GM21576 (cell line): ENCODE data around the gene HLA-C.
"Not testable (repeated sequence)": the region's sequence is repeated elsewhere in the genome, so short reads cannot be mapped to it uniquely, and the experiment has no call there.

Source experiments
- ATAC-seq: cut with Tn5 transposase; IDR thresholded peaks from one replicate; pipeline ENCODE4 v1.9.1; 2021; ENCODE audit warnings: mild to moderate bottlenecking, moderate library complexity; ENCODE audit not compliant: unreplicated experiment

Gene HLA-C

GRCh38 chr6:31271641-31272357 is at the start of gene HLA-C:
TSS of gene HLA-C (minus strand) at chr6:31272092. CDS start at chr6:31272071, 21 bp downstream.
- peak; percentile 77 for ATAC-seq

- ATAC-seq, result no peak
These were observed 49.3 kb upstream of the HLA-C start for GRCh38 chr6:31321005-31321707.

DNA sequence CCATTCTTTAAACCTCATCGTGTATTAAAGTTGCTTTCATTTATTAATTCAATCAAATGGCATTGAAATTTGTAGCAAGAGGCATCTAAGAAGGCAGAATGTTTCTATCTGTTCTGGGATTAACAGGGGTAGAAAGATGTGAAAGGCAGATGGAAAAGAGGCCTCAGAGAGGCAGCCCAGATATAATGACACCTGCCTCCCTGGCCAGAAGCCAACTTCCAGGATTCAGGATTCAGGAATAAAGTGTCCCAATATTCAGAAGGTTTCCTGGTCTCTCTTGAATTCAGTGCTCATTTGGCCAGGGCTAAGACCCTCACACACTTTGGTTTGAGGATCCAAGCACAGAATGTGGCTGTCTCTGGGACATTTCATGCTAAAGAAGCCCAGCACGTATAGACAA is 45.1 kb upstream of the HLA-C start:
- ATAC-seq, result no peak

- ATAC-seq, result no peak
These were observed 37.7 kb upstream of the HLA-C start for GRCh38 chr6:31309641-31310040.

- no peak for ATAC-seq
These were observed 36.9 kb upstream of the HLA-C start for GRCh38 chr6:31308845-31309175.

- ATAC-seq, result no peak
These were observed 36.4 kb upstream of the HLA-C start for GRCh38 chr6:31308050-31308844.

DNA sequence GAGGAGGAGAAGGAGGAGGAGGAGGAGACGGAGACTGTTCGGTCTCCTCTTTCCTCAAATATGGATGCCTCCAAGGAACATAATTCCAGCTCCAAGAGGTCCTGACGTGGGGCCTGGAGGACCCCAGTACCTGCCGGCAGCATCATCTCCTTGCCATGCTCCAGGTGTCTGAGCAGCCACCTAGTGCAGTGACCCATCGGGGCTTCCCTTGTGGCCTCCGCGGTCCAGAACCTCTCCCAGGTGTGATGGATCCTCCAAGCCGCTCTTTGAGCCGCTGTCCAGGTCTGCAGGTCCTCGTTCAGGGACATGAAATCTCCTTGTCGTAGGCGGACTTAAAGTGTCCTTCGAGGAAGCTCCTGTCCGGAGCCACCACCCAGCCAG is 35.8 kb upstream of the HLA-C start:
- no peak for ATAC-seq

- no peak for ATAC-seq
These were observed 33.9 kb upstream of the HLA-C start for GRCh38 chr6:31305703-31306219.

- ATAC-seq, result no peak
These were observed 32.8 kb upstream of the HLA-C start for GRCh38 chr6:31304683-31305082.

DNA sequence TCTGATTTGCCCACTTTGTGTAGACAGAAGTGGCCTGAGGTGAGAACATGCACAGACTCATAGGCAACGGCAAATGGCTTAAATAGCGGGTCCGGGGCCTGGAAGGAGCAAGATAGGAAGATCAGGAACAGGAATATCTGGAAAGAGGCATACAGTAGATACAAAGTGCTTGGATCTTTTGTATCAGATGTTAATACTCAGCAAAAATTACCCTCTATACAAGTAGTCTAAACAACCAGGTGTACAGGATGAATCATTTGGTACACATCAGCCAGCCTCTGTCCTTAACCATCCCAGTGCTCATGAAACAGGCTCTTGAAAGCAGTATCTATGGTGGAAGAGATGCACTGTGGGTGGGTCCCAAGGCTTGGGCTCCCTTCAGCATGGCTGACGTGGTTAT is 28.9 kb upstream of the HLA-C start:
- no peak for ATAC-seq

- no peak for ATAC-seq
These were observed 28.1 kb upstream of the HLA-C start for GRCh38 chr6:31299947-31300346.

- no peak for ATAC-seq
These were observed 27.6 kb upstream of the HLA-C start for GRCh38 chr6:31299511-31299910.

GRCh38 chr6:31294056-31294455 is 22.2 kb upstream of the HLA-C start:
- no peak for ATAC-seq

GRCh38 chr6:31293343-31293742 is 21.5 kb upstream of the HLA-C start:
- no peak for ATAC-seq

GRCh38 chr6:31289788-31290187 is 17.9 kb upstream of the HLA-C start:
- no peak for ATAC-seq

DNA sequence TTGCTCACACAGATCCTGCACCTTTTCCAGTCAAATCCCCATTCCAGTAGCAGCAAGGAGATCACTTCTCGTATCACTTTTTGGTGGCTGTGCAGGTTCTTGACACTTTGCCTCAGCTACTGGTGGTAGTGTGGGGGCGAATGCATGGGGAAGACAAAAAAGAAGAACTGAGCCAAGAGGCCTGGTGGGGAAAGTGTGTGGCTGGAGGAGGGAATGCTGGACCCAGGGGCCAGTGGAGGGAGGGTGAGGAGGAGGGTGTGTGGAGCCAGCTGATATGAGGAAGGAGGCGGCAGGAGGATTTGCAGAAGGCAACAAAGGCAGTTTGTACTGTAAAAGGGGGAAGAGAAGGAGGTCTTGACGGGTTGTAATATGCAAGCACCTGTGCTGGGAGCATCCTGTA is 15.7 kb upstream of the HLA-C start:
- no peak for ATAC-seq

GRCh38 chr6:31285982-31286381 is 14.1 kb upstream of the HLA-C start:
- no peak for ATAC-seq

DNA sequence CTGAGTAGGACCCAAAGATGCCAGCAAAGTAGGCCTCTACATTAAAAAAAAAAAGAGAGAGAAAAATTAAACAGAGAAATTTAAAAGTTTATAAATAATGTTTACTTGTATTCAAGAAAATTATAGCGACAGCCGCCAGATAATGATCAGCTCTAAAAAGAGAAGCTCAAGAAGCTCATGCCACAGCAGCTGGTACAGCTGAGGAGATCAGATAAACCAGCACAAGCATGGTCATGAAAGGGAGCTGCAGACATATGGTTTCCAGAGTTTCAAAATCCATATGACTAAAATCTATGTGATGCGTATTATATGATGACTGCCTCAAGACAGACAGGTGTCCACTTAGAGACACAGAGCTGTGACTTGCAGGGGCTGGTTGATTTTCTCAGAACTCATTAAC is 13.6 kb upstream of the HLA-C start:
- ATAC-seq, result no peak

GRCh38 chr6:31279647-31280046 is 7.8 kb upstream of the HLA-C start:
- ATAC-seq, result not testable (repeated sequence)

- no peak for ATAC-seq
These were observed 1.1 kb upstream of the HLA-C start for GRCh38 chr6:31272836-31273626.

- ATAC-seq, result peak; percentile 1
These were observed 544 bp upstream of the HLA-C start for GRCh38 chr6:31272436-31272835.
